ENCODE measurements around the gene EFR3B.

EFR3B gene

DNA sequence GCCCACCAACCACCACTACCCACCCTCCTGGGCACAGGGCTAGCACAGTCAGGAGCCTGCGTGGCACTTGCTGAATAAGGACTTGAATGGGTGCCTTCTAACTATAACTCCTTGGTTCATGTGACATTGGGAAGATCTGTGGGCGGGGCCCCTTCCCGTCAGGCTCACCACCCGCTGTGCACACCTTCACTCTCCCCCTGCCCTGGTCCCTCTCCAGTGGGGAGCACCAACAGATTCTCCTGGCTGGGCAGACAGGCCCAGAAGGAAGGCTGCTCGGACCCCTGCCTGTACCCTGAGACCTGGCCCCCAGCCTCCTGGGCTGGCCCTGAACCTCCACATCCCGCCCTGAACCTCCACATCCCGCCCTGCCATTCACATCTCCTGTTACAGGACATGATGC, 159.9 kb downstream of the EFR3B start:
- H3K9me3 ChIP-seq (ENCODE audit: low read length): peaks cover under 1% of the 10 kb centered on the region
- peaks cover 10% of the 10 kb centered on the region for H3K27me3 ChIP-seq (ENCODE audit: insufficient read depth, low read length)
- H3K4me3 ChIP-seq (ENCODE audit: low read length): no peak overlapping the region

DNA sequence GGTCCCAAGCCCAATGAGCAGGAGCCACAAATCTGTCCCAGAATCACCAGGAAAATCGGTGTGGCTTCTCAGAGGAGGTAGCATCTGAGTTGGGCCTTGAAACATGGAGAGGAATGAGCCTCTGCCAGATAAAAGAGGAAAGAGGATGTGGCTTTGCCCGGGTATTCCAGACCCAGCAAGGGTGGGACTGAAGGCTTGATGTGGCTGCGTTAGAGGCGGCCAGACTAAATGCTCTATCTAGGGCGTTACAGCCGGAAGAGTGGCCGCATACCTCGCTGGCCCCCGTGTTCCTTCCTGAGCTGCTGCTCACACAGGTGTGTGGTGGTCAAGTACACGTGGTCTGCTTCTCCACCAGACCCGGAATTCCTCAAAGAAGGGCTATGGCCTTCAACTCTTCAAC, 160.4 kb downstream of the EFR3B start:
- Histone ChIP-seq H3K36me3 (ENCODE audit: insufficient read depth, low read length) (no peaks in the 10 kb centered on the region), H3K27me3 (ENCODE audit: insufficient read depth, low read length) (peaks cover 10% of the 10 kb centered on the region), H3K4me3 (ENCODE audit: low read length) (no peak overlapping the region), H2AFZ (ENCODE audit: low read depth, low read length) (no peak overlapping the region), H3K9me3 (ENCODE audit: low read length) (peaks cover 4% of the 10 kb centered on the region), H3K4me1 (ENCODE audit: insufficient read depth, low read length) (peaks cover 4% of the 10 kb centered on the region)

More for the DNA sequence above, 159.9 kb downstream of the EFR3B start:
- H2AFZ ChIP-seq (ENCODE audit: low read depth, low read length): no peak overlapping the region
- H3K4me1 ChIP-seq (ENCODE audit: insufficient read depth, low read length): peaks cover 4% of the 10 kb centered on the region
- no peaks in the 10 kb centered on the region for H3K36me3 ChIP-seq (ENCODE audit: insufficient read depth, low read length)

DNA sequence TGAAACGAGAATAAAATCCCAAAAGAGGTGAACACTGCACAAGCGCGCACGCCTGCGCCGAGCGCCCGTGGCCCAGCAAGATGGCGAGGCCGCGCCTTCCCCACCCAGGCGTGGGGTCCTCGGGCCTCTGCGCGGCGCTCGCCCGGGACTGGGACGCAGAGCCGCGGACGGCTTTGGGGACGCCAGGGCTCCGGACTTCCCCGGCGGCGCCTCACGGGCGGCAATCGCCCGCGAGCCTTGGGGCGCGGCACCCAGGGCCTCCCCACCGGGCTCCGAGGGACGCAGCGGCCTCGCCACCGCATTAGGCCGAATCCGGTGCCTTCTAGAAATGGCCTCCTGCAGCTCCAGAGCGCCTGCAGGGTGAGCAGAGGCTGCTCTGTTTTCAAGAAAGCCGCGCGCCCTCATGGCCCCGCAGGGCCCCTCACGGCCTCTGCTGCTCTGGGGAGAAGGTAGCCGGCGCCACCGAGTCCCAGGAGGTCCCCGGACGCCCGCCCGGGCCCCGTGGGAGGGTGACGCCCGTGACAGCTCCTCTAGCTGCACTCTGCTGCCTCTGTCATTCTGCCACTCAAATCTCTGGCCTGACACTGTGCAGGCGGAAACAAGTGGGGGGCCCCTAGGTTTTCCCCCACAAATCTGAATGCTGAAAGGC, 162.4 kb downstream of the EFR3B start:
- H2AFZ ChIP-seq (ENCODE audit: low read depth, low read length): no peak overlapping the region

DNA sequence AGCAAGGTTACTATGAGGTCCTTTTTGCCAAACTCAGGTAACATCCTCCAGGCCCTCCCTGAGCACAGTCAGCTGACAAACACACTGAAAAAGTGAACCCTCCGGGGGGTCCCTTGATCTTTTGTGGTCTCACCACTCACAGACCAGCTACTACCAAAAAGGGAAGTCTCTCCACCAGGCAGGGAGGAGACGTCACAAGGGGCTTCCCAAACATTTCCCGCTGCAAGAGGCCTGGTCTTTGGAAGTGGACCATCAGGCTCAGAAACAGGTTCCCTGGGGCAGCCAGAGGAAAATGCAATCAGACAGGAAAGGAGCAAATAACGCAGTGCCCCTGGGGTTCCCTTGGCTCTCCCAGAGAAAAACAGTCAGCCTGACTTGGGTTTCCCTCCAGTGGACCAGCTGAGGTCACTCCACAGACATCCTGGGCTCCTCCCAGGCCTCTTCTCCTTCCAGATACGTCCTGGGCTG, 165.2 kb downstream of the EFR3B start:
- Histone ChIP-seq H2AFZ (ENCODE audit: low read depth, low read length) (no peak overlapping the region), H3K36me3 (ENCODE audit: insufficient read depth, low read length) (no peaks in the 10 kb centered on the region), H3K4me3 (ENCODE audit: low read length) (no peak overlapping the region), H3K27me3 (ENCODE audit: insufficient read depth, low read length) (no peaks in the 10 kb centered on the region), H3K4me1 (ENCODE audit: insufficient read depth, low read length) (peaks cover 10% of the 10 kb centered on the region), H3K9me3 (ENCODE audit: low read length) (peaks cover 4% of the 10 kb centered on the region)

More for the DNA sequence above, 162.4 kb downstream of the EFR3B start:
- Histone ChIP-seq H3K4me1 (ENCODE audit: insufficient read depth, low read length) (no peaks in the 10 kb centered on the region), H3K36me3 (ENCODE audit: insufficient read depth, low read length) (no peaks in the 10 kb centered on the region), H3K27me3 (ENCODE audit: insufficient read depth, low read length) (no peaks in the 10 kb centered on the region), H3K9me3 (ENCODE audit: low read length) (peaks cover 4% of the 10 kb centered on the region), H3K4me3 (ENCODE audit: low read length) (no peak overlapping the region)

Data from neuron (in vitro differentiated cells).